H9 (cell line): ENCODE data around the gene IL31RA. TPM values are rescaled to one million over a fixed set of nuclear protein-coding genes. Genes with fewer than 3 reads are reported as not detected.

Experiments used
- DNase-seq: peaks from one replicate; pipeline ENCODE4 v3.0.0-alpha.2; 2017
- H2AFZ ChIP-seq: one replicate; pipeline ENCODE4 v1.6.1; 2013; ENCODE audit warnings: mild to moderate bottlenecking, low read length, control low read depth, moderate library complexity
- H2AK5ac ChIP-seq: 2 replicates; pipeline ENCODE4 v1.6.1; 2013; ENCODE audit warnings: low read length, control low read depth, mixed read lengths; ENCODE audit not compliant: insufficient read length
- H2BK120ac ChIP-seq: one replicate; pipeline ENCODE4 v1.6.1; 2013; ENCODE audit warnings: low read depth, mild to moderate bottlenecking, low read length, control low read depth, inconsistent platforms; ENCODE audit not compliant: poor library complexity, severe bottlenecking
- H2BK12ac ChIP-seq: 2 replicates; pipeline ENCODE4 v1.6.1; 2013; ENCODE audit warnings: low read length, control low read depth, mixed read lengths, low read depth; ENCODE audit not compliant: insufficient read length
- H2BK15ac ChIP-seq: 2 replicates; pipeline ENCODE4 v1.6.1; 2013; ENCODE audit warnings: low read depth, low read length, control low read depth
- H2BK20ac ChIP-seq: one replicate; pipeline ENCODE4 v1.6.1; 2013; ENCODE audit warnings: low read depth, mild to moderate bottlenecking, low read length, control low read depth, inconsistent platforms; ENCODE audit not compliant: poor library complexity, severe bottlenecking
- H2BK5ac ChIP-seq: 2 replicates; pipeline ENCODE4 v1.6.1; 2013; ENCODE audit warnings: low read length, control low read depth, mixed read lengths; ENCODE audit not compliant: insufficient read length
- H3K14ac ChIP-seq: 2 replicates; pipeline ENCODE4 v1.6.1; 2013; ENCODE audit warnings: low read length, control low read depth; ENCODE audit not compliant: insufficient read depth
- H3K18ac ChIP-seq: 2 replicates; pipeline ENCODE4 v1.6.1; 2013; ENCODE audit warnings: low read depth, mild to moderate bottlenecking, mixed read lengths, low read length, control low read depth; ENCODE audit not compliant: insufficient read length
- H3K23ac ChIP-seq: 2 replicates; pipeline ENCODE4 v1.6.1; 2013; ENCODE audit warnings: low read length, control low read depth, mixed read lengths, low read depth; ENCODE audit not compliant: insufficient read length
- H3K23me2 ChIP-seq: 2 replicates; pipeline ENCODE4 v1.6.1; 2013; ENCODE audit warnings: low read depth, mild to moderate bottlenecking, mixed read lengths, low read length, control low read depth; ENCODE audit not compliant: insufficient read length, poor library complexity, severe bottlenecking
- H3K27ac ChIP-seq: 2 replicates; pipeline ENCODE4 v1.5.1; 2013; ENCODE audit warnings: low read length, control low read depth, mixed read lengths, low read depth; ENCODE audit not compliant: insufficient read length
- H3K27me3 ChIP-seq: 2 replicates; pipeline ENCODE4 v1.6.1; 2013; ENCODE audit warnings: low read length, control low read depth, inconsistent platforms; ENCODE audit not compliant: insufficient read depth
- H3K4ac ChIP-seq: 2 replicates; pipeline ENCODE4 v1.6.1; 2013; ENCODE audit warnings: low read depth, mild to moderate bottlenecking, control low read depth, inconsistent platforms, low read length, moderate library complexity
- H3K4me1 ChIP-seq: 2 replicates; pipeline ENCODE4 v1.6.1; 2013; ENCODE audit warnings: low read length, control low read depth, inconsistent platforms; ENCODE audit not compliant: insufficient read depth
- H3K4me2 ChIP-seq: 2 replicates; pipeline ENCODE4 v1.6.1; 2013; ENCODE audit warnings: low read length, control low read depth, mixed read lengths; ENCODE audit not compliant: insufficient read length, insufficient read depth
- H3K56ac ChIP-seq: 2 replicates; pipeline ENCODE4 v1.6.1; 2013; ENCODE audit warnings: low read depth, mild to moderate bottlenecking, mixed read lengths, low read length, control low read depth; ENCODE audit not compliant: insufficient read length
- H3K79me1 ChIP-seq: 2 replicates; pipeline ENCODE4 v1.6.1; 2013; ENCODE audit warnings: low read depth, mild to moderate bottlenecking, moderate library complexity, low read length, control low read depth, inconsistent platforms; ENCODE audit not compliant: insufficient read depth, poor library complexity, severe bottlenecking
- H3K79me2 ChIP-seq: 2 replicates; pipeline ENCODE4 v1.6.1; 2013; ENCODE audit warnings: low read length, control low read depth, inconsistent platforms; ENCODE audit not compliant: insufficient read depth
- H3K9ac ChIP-seq: 2 replicates; pipeline ENCODE4 v1.6.1; 2013; ENCODE audit warnings: low read length, control low read depth, mixed read lengths; ENCODE audit not compliant: insufficient read length; ENCODE audit errors: extremely low read depth
- H3K9me3 ChIP-seq: one replicate; pipeline ENCODE4 v1.6.1; 2013; ENCODE audit warnings: low read depth, low read length, inconsistent platforms; ENCODE audit not compliant: control insufficient read depth
- H3T11ph ChIP-seq: one replicate; pipeline ENCODE4 v1.6.1; 2013; ENCODE audit warnings: mild to moderate bottlenecking, low read length, control low read depth, inconsistent platforms
- H4K20me1 ChIP-seq: one replicate; pipeline ENCODE4 v1.6.1; 2013; ENCODE audit not compliant: control insufficient read depth, insufficient read length, insufficient read depth
- H4K5ac ChIP-seq: 2 replicates; pipeline ENCODE4 v1.6.1; 2013; ENCODE audit warnings: low read depth, mild to moderate bottlenecking, mixed read lengths, low read length, control low read depth; ENCODE audit not compliant: insufficient read length
- H4K8ac ChIP-seq: replicated peaks from 2 replicates; pipeline ENCODE4 v1.6.1; 2013; ENCODE audit warnings: low read length, control low read depth, mixed read lengths, low read depth; ENCODE audit not compliant: insufficient read length
- H4K91ac ChIP-seq: 2 replicates; pipeline ENCODE4 v1.6.1; 2013; ENCODE audit warnings: low read depth, mild to moderate bottlenecking, moderate library complexity, mixed read lengths, low read length, control low read depth; ENCODE audit not compliant: insufficient read length
- H3K27ac Mint-ChIP-seq, 3 experiments: 2 replicates in 2 of 3; 3 replicates in 1 of 3; pipeline ENCODE4 v1.8.0; 2020 to 2021; ENCODE audit warnings: mixed read lengths in 3 of 3, mild to moderate bottlenecking in 1 of 3, moderate library complexity in 1 of 3
- H3K27me3 Mint-ChIP-seq: 2 replicates; pipeline ENCODE4 v1.8.0; 2021; ENCODE audit warnings: low read depth, mild to moderate bottlenecking, moderate library complexity, mixed read lengths
- H3K36me3 Mint-ChIP-seq, 3 experiments: 2 replicates in 2 of 3; 3 replicates in 1 of 3; pipeline ENCODE4 v1.8.0; 2020 to 2021; ENCODE audit warnings: low read depth in 3 of 3, mixed read lengths in 3 of 3; ENCODE audit not compliant: insufficient read depth in 1 of 3
- H3K4me1 Mint-ChIP-seq, 2 experiments: 2 replicates each; pipeline ENCODE4 v1.8.0; 2020; ENCODE audit warnings: mixed read lengths in 2 of 2
- H3K4me3 Mint-ChIP-seq, 2 experiments: 2 replicates in 1 of 2; 3 replicates in 1 of 2; pipeline ENCODE4 v1.8.0; 2020 to 2021; ENCODE audit warnings: mild to moderate bottlenecking in 2 of 2, mixed read lengths in 2 of 2, moderate library complexity in 1 of 2
- H3K9me3 Mint-ChIP-seq, 2 experiments: 2 replicates in 1 of 2; 3 replicates in 1 of 2; pipeline ENCODE4 v1.8.0; 2020; ENCODE audit warnings: mild to moderate bottlenecking in 2 of 2, mixed read lengths in 2 of 2, moderate library complexity in 1 of 2
- CTCF ChIP-seq: fragments of 200-600 bp; sonication (generic); conservative IDR thresholded peaks from 3 replicates; pipeline ENCODE4 v1.8.0; 2021; ENCODE audit warnings: antibody characterized with exemption, mild to moderate bottlenecking
- WGBS: extraction: QIAGEN DNeasy Blood & Tissue Kit; methylation state at CpG from one replicate; pipeline ENCODE4 v1.1.7; 2013; ENCODE audit warnings: missing lambda C conversion rate, low lambda C conversion rate, mixed read lengths; ENCODE audit not compliant: insufficient read length; ENCODE audit errors: extremely low coverage; 5-methylcytosine and 5-hydroxymethylcytosine counted together
- total RNA-seq: library from RNA; stranded (reverse); gene quantifications from 2 replicates; pipeline ENCODE4 v1.2.1, GENCODE V29; 2021

IL31RA gene
- total RNA-seq, 1 experiment from 2014 or later = 0.11 TPM

GRCh38 chr5:55923865-55924500 lies 72.8 kb downstream of the IL31RA start:
- H3K4me1 Mint-ChIP-seq = peaks cover 11 to 13% of the 10 kb centered on the region in 2 experiments; a peak in 3 of 4 replicates
- no peaks in the 10 kb centered on the region for H3K9me3 Mint-ChIP-seq
- Histone ChIP-seq H3K9ac (no peak overlapping the region), H3K14ac (no peak overlapping the region), H4K91ac (no peak overlapping the region), H3K27ac (no peak overlapping the region), H3K4me2 (no peak overlapping the region), H3K27me3 (no peaks in the 10 kb centered on the region), H3K23ac (no peak overlapping the region), H4K8ac (no peak overlapping the region), H2BK15ac (no peak overlapping the region), H3K18ac (peak overlapping the region; percentile 4), H2AFZ (no peak overlapping the region), H3K23me2 (no peaks in the 10 kb centered on the region), H3K4ac (no peak overlapping the region), H2BK120ac (no peak overlapping the region), H2BK20ac (no peak overlapping the region), H2BK5ac (no peak overlapping the region), H3K56ac (no peak overlapping the region), H2AK5ac (no peak overlapping the region), H3K79me1 (no peaks in the 10 kb centered on the region), H4K5ac (no peak overlapping the region), H3K79me2 (no peaks in the 10 kb centered on the region), H3T11ph (no peak overlapping the region), H4K20me1 (no peaks in the 10 kb centered on the region), H2BK12ac (no peak overlapping the region), H3K9me3 (no peaks in the 10 kb centered on the region), H3K4me1 (no peaks in the 10 kb centered on the region)
- H3K36me3 Mint-ChIP-seq = no peaks in the 10 kb centered on the region
- WGBS = no CpG with 5 or more reads among the region's 9 CpGs
- no peak for DNase-seq
- no peak overlapping the region; a peak in 1 of 7 replicates for H3K27ac Mint-ChIP-seq
- no peaks in the 10 kb centered on the region for H3K27me3 Mint-ChIP-seq
- no peak overlapping the region for H3K4me3 Mint-ChIP-seq
- TF ChIP-seq CTCF = no peak
